Hematopoietic multipotent progenitor cell treated with erythropoietin and hydrocortisone succinate and interleukin-3 and kit ligand, for 6 days (in vitro differentiated cells): ENCODE data around the gene JUND.

ENCODE experiments used
- DNase-seq: peaks from one replicate; pipeline ENCODE4 v3.0.0-alpha.2; 2015

Gene JUND

GRCh38 chr19:18308051-18308947, 26.9 kb upstream of the JUND start:
- DNase-seq = no peak

DNA sequence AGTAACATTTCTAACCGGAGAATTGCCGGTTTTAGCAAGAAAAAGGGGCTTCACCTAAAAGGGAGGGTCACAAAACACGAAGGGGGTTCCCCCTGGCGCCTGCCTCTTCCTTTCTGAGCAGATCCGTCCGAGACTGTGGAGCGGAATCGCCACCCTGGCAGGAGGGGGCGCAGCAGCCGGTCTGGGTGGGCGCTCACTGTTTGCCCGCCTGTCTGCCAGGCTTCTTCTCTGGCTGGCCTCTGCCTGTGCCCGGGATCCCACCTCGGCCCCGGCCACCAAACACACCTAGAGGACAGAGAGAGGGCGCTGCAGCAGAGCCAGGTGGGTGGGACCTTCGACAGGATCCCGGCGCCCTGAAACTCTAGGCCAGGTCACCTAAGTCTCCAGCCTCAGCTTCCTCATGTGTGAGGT, 25.9 kb upstream of the JUND start:
- DNase-seq = no peak

GRCh38 chr19:18306888-18307260, 25.5 kb upstream of the JUND start:
- no peak for DNase-seq

- no peak for DNase-seq
Measured at GRCh38 chr19:18306209-18306887, 24.9 kb upstream of the JUND start.

DNA sequence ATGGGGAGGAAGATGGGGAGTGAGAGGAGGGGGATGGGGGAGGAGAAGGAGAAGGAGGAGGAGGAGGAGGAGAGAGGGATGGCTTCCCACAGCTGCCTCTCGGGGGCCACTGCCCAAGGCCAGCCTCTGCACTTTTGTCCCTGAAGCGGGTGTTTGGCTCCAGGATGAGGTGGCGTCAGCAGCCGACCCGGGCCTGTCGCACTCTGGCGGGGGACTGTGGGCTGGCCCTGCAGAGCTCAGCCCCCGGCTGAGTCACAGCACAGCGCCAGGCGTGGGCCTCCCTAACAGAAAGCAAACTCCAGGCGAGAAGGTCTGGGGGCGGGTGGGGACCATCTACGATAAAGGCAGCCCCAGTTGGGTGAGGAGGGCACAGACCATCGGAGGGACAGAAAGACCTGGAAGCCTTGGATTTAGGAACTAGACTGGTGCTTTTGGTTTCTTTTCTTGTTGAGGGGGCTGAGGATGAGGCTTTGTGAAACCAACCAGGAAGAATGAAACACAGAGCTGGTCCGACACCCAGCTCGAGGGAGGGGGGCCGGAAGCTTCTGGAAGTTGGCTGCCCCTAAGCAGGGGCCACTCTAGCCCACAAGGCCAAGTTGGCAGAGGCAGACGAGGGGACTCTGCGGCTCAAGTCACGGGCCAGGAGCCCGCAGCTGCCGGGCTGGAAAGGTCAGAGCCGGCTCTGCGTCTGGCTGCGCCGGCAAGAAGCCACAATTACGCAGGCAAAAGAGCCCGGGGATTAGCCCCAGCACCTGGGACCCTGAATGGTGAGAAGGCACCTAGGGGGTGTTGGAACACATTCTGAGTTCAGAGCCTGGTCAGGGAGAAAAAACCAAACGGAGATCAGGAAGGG, 23.3 kb upstream of the JUND start:
- DNase-seq = peak; percentile 89

DNA sequence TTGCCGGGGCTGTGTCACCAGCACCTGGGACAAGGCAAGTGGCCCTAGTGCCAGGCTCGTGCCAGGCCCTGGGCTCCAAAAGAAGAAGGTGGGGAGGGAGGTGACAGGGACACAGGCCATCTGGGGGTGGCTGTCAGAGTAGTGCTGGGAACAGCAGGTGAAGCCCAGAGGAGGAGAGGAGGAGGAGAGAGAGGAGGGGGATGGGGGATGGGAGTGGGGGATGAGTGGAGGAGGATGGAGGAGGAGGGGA, 22.7 kb upstream of the JUND start:
- DNase-seq = peak; percentile 38

- no peak for DNase-seq
Measured at GRCh38 chr19:18301718-18302111, 20.3 kb upstream of the JUND start.

DNA sequence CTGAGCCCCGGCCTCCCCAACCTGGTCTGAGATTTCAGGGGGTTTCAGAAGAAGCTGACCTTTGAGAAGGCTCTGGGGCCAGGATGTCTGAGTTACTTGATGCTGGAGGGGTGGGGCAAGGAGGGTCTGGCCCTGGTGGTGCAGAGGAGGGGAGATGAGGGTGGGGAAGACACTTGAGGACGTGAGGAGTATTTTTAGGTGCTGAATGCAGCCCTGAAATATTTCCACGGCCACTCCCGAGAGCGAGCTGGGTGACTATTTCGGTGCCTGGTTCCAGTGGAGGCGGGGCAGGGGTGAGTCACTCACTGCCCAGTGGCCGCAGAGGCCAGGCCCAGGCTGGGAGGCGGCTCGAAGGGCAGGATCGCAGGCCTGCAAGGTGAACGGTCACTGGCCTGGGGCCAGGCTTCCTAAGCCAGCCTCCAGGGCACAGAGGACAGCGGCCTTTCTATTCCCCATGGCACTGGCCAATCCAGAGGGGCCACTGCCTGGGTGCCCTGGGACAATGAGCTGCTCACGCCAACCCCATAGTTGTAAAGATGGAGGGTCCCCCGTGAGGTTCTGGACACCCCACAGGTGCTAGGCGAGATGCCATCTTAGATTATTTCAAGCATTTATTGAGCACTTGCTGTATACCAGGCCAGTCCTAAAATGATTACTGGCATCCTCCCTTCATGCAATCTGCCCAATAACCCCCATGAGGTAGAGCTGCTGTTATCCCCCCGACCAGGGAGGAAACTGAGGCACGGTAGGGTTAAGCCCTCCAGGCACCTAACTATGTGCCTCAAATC, 19.7 kb upstream of the JUND start:
- no peak for DNase-seq

GRCh38 chr19:18299654-18300053, 18.2 kb upstream of the JUND start:
- DNase-seq = no peak

DNA sequence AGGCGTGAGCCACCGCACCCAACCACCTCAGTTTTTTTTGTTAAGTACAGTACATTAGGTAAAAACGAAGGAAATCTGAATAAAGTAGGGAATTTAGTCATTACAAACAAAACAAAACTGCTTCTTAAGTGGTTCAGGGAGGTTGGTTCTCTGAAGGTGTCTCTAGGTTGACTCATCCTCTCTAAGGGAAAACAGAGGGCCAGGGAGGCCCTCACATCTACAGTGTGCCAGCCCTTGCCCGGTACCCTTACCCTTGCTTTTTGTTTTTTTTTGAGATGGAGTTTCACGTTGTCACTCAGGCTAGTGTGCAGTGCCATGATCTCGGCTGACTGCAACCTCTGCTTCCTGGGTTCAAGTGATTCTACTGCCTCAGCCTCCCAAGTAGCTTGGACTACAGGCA, 17.2 kb upstream of the JUND start:
- DNase-seq = no peak

- DNase-seq = no peak
Measured at GRCh38 chr19:18297308-18297707, 15.9 kb upstream of the JUND start.

DNA sequence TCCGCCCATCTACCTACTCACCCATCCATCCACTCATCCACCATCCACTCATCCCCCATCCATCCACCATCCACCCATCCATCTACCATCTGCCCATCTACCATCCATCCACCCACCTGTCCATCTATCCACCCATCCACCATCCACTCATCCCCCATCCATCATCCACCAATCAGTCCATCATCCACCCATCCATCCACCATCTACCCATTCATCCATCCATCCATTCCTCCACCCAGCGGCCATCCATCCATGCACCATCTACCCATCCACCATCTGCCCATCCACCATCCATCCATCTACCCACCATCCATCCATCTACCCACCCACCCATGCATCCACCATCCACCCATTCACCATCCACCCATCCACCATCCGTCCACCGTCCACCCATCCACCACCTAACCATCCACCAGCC, 13.6 kb upstream of the JUND start:
- no peak for DNase-seq

GRCh38 chr19:18294467-18294864, 13.0 kb upstream of the JUND start:
- DNase-seq = no peak

DNA sequence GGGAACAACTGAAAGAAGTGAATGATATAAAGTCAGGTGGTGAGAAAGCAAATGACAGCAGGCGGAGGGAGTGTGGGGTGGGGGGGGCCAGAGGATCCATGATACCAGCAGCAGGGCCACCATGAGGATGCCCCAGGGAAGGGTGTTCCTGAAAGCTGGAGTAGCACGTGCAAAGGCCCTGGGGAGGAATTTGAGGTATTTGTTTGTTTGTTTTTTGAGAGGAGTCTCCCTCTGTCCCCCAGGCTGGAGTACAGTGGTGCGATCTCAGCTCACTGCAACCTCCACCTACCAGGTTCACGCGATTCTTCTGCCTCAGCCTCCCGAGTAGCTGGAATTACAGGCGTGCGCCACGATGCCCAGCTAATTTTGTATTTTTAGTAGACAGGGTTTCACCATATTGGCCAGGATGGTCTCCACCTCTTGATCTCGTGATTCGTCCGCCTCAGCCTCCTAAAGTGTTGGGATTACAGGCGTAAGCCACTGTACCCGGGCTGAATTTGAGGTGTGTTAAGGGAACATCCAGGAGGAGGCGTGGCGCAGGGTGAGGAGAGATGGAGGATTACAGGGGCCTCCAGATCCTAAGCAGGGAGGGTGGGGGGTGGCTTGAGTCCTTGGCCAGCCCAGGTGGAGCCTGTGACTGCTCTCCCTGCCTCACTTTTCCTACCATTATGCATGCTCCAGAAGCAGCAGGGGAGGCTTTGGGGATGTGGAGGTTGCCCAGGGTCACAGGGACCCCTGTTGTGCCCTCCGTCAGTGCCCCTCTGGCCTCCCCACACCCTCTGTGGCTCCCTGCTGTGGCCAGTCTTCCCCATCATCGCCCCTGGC, 12.4 kb upstream of the JUND start:
- DNase-seq = no peak

- DNase-seq = peak; percentile 92
Measured at GRCh38 chr19:18292810-18293641, 11.6 kb upstream of the JUND start.

DNA sequence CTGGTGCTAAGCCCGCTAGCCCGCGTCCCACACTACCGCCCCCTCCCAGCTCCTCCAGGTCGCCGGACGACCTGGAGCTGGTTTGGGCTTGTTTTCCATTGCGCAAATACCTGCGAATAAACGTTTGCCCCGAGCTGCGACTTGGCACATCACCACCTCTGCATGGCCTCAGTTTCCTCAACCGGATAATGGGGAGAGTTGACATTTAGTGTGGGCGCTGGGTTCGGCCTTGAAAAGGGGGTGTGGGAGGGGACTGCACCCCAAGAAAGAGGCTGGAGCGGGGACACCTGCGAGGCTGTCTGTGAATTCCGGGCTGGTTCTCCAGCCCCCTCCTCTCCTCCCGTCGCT, 11.0 kb upstream of the JUND start:
- DNase-seq = peak; percentile 49

- peak; percentile 89 for DNase-seq
Measured at GRCh38 chr19:18291590-18292461, 10.4 kb upstream of the JUND start.

DNA sequence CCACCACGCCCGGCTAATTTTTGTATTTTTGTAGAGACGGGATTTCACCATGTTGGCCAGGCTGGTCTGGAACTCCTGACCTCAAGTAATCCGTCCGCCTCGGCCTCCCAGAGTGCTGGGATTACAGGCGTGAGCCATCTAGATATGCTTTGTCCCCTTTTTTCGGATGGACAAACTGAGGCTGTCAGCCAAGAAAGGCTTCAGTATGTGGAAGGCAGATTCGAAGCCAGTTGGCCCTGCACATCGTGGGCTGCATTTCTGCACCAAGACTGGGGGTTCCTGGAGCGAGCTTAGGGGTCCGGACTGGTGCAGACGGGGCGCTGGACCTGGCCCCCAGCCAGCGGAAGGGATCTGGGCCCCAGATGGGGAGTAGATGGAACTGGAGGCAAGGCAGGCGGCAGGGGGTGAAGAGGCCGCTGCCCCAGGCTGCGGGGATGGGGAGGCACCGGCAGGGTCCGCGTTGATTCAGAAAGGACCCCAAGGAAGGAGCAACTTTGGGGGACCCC, 9.7 kb upstream of the JUND start:
- DNase-seq = peak; percentile 49

GRCh38 chr19:18290302-18291018, 9.0 kb upstream of the JUND start:
- DNase-seq = peak; percentile 93
